Cardiac septum (tissue), 1 donor: ENCODE results near the gene ARMH3. TPM values are rescaled to one million over a fixed set of nuclear protein-coding genes. Genes with fewer than 3 reads are reported as not detected.

Experiments used
- DNase-seq: peaks from one replicate; pipeline ENCODE4 v3.0.0-alpha.2; 2020; ENCODE audit warnings: low spot score
- intact Hi-C: fragments of 100-400 bp; cut with DNase I; formaldehyde crosslinking; loops from one replicate; pipeline ENCODE4 v1.14.0; 2022
- total RNA-seq: library from RNA; stranded (reverse); fragmentation: NEBNext Ultra II Directional; extraction: Animal tissue kit (Norgen Biotek cat#: 25700); gene quantifications from one replicate; pipeline ENCODE4 v1.2.1, GENCODE V29; 2021
- donor health status: DM: no; HTN: no; CAD: no.

ARMH3 gene
- total RNA-seq, 1 donor from 2014 or later, result 50.4 TPM

GRCh38 chr10:101827919-101828600 is 227.9 kb downstream of the ARMH3 start:
- peak; percentile 57 for DNase-seq
- intact Hi-C loops, result no loop called here

DNA sequence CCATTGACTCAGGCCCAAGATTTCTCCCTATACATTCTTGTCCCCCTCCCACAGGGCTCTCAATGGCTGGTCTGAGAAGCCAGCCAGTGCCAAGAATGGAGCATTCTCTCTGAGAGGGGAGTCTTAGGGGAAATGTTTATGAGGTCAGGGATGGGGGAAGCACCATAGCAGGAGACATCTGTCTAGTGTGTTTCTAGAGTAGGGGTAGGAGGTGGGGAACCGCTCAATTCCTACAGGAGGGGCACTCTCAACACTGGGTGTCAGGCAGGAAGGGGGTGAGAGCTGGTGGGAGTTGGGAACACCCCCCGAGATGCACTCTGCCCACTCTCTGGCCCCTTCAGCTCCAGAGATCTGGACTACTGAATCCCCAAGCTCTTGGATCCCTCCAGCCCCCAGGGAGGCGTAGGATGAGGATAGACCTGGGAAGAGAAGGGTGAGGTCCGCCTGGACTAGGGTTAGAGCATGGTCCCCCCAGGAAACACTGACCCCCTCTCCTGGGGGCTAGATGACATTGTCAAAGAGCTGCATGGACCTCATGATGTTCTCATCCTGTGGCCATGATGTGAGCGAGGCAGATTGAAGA is 229.0 kb downstream of the ARMH3 start:
- DNase-seq, result peak; percentile 38
- intact Hi-C loops, result no loop called here

GRCh38 chr10:101824736-101825135 is 231.2 kb downstream of the ARMH3 start:
- intact Hi-C loops, result no loop called here
- DNase-seq, result no peak

DNA sequence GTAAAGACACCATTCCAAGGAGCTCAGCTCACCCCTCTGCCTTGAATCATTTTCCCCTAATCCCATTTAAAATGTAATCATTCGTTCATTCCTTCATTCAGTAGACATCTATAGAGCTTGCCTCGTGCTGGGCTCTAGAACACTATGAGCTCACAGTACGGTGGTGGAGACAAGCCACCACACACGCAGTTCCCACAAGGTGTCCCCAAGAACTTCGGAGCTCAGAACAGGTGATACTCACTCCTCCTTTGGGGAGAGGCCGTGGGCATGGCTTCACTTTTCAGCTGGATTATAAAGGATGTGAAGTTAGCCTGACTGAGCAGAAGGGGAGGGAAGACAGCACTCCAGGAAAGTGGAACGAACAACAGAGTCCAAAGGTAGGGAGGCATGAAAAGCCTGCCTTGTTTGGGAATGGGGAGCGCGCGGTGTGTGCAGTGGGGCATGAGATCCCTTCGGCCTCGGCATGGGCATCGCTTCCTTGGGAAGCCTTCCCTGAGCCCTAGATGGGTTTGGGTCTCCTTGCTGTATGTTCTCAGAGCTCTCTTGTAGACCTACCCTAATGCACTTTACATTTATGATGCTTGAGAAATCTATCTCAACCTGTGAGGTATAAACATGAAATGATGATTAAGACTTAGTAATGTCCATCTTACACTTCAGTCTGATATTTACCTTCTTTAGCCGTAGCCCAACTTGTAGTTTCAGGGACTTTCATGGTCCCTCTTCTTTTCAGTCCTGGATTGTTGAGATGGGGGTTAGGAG is 236.9 kb downstream of the ARMH3 start:
- DNase-seq, result no peak
- intact Hi-C loops, result loop anchor here (2.0 kb wide), 1 partner anchor 36 kb away; the partner anchor contains the start of gene NPM3

DNA sequence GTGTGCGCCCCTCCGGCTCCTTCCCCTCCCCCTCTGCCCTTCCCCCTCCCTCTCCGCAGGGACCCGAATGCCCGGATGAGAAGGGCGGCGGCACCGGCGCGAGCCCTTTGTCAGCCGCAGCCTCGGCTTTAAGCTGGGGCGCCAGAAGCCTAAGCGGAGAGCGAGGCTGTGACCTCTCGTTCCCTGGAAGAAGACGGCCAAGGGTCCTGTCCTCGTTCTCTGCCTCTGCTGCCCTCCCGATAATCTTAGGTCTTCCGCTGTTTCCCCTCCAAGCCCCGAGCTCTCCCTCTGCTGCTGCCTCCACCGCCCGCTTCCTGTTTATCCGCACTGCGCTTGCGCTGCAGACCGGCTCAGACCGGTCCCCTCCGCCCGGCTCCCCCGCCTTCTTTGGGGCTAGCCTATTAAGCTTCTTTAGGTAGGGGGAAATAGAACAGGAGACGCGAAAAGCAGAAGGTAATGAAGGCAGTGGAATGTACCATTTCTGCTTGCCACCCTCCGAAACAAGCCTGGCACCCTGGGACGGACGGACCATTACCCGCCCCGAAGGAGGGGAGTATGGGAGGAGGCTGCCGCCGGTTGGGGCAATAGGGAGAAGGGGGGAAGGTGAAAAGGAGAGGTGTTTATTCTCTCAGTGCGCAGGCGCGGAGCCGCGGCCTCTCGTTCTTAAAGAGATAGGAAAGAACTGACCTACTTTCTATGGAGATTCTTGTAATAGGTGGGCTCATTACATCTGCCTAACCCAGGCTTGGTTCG is 237.7 kb downstream of the ARMH3 start, which contains the start of gene OGA:
Gene OGA (minus strand): TSS at position 326 of the 753 bp plus-strand sequence. CDS start 422 bp downstream, outside the sequence.
- DNase-seq, result peak; percentile 99
- intact Hi-C loops, result loop anchor here (2.0 kb wide), 1 partner anchor 35 kb away; the partner anchor contains the start of gene NPM3

DNA sequence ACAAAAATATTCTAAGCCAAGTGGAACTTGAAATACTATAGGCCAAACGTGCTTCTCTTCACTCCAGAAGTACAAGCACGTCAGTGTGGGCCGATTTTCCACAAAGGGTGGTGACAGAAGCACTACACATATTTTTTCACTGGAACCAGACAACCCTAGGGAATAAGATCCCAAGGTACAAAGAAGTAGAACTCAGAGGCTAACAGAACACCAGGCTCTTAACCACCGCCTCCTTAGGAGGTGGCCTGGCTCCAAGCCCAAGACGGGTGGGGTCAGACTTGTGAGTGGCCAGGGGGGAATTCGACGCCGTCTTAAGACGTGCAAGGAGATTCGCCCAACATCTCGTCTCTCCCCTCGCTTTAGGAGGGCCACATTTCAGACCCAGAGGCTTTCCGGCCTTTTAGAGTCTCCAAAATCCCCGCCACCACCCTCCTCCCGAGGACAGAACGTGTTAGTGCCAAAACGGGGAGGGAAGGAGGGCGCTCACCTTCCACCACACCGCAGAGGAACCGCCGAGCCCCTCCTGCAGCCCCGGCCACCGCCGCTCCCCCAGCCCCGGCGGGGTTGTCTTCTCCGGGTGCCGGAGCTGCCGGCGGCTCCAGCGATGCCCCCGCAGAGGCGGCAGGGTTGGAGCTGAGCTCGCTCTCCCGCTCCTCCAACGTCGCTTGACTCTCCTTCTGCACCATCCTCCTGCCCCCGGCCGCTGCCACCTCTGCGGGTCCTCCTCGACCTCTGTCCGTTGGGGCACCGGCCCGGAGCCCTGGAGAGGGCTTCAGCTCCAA is 238.4 kb downstream of the ARMH3 start:
- DNase-seq, result peak; percentile 89
- intact Hi-C loops, result loop anchor here (2.0 kb wide), 1 partner anchor 35 kb away; the partner anchor contains the start of gene NPM3

- intact Hi-C loops, result no loop called here
- DNase-seq, result no peak
These were observed 239.0 kb downstream of the ARMH3 start for GRCh38 chr10:101816913-101817336.

DNA sequence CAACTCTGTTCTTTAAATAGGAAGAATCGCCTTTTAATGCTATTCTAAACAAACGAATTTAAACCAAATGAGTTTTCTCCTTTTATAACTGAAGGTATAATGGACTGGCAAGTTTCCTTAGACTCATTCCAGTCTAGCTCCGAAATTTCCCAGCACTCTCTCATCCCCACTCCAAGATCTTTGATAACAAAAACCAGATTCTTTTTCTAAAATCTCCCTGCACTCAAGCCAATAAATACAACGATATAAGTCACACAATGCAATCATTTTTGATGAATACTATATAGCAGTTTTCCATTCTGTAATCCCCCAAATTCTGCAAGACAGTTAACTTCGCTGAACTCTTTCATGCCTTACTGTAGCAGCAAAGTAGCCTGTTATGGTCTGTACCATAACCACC is 239.6 kb downstream of the ARMH3 start:
- intact Hi-C loops, result no loop called here
- no peak for DNase-seq

DNA sequence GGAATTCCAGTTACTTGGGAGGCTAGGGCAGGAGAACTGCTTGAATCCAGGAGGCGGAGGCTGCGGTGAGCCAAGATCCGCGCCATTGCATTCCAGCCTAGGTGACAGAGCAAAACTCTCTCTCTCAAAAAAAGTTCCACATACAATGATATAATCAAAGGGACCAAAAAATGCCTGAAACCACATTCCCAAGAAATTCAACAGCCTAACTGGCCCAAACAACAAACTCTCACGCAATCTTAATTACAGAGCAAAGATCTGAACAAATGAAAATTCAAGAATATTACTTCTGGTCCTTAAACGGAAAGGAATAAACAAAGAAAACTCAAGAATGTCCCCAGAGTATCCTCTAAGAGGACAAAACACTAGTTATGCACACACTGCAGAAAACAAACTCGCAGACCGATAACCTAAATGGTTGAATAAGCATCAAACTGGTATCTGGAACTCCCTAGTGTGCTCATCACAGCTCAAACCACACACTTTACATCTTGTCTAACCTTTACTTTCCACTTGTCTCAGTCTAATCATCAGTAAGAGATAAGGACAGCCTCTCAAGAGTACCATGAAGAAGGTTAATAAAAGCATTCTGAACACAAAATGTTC is 241.4 kb downstream of the ARMH3 start:
- intact Hi-C loops, result no loop called here
- no peak for DNase-seq

DNA sequence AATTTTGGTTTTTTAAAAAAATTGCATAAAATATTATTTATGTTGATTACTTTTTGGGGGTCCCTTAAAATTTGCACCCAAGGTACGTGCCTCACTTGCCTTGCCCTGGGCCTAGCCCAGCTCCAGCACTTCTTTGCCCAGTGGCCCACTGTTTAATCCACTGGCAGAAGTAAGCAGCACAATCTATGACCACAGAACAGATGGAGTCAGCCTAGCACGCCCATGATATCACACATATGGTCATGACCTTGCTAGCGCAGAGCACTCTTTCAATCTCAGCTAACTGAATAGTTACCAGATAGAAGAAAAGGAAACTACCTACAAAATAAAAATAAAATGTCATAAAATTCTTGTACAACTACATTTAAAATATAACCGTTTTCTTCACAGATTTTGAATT is 243.4 kb downstream of the ARMH3 start:
- DNase-seq, result no peak
- intact Hi-C loops, result no loop called here

- no peak for DNase-seq
- intact Hi-C loops, result no loop called here
These were observed 248.8 kb downstream of the ARMH3 start for GRCh38 chr10:101807158-101807557.

- intact Hi-C loops, result no loop called here
These were observed 252.5 kb downstream of the ARMH3 start for GRCh38 chr10:101803511-101803910.

DNA sequence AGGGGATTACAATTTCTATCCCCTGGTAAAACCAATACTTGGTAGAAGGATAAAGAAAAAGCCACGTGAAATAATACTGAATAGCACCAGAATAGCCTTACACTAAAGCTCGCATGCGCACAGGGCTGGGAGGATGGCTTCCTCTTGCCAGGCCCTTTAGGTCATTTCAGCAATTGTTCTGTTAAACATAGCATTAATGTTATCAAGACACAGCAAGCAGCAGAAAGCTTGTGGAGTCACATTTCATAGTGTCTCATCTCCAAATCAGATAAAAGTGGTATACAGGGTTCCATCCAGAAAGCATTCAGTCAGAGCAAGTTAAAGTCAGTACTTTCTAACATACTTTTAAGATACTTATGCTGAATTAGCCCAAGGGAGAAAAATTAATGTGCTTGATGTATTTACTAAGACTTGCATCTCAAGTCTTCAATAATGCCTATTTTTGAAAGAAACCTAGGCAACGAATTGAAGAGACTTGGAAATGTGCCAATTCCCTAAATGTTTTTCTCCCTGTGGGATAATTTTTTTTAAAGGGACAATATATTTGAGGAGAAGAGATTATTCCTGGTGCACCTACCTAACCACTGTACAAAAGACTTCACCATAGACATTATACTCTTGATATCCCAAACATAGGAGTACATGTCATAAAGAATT is 258.4 kb downstream of the ARMH3 start:
- no peak for DNase-seq
- intact Hi-C loops, result no loop called here

More at GRCh38 chr10:101803511-101803910, 252.5 kb downstream of the ARMH3 start:
- DNase-seq, result no peak

Other genes with a start within 250 kb of the ARMH3 start
- gene OGA, start 237.7 kb downstream of the ARMH3 start, total RNA-seq, result 77.6 TPM
- 14.9 TPM for gene KCNIP2, start 212.4 kb downstream of the ARMH3 start, total RNA-seq
- 12.1 TPM for gene HPS6, start 9.2 kb upstream of the ARMH3 start, total RNA-seq
- gene LDB1, start 64.2 kb upstream of the ARMH3 start, total RNA-seq, result 53.6 TPM
- gene PPRC1, start 76.9 kb upstream of the ARMH3 start, total RNA-seq, result 23.8 TPM
- gene NOLC1, start 96.2 kb upstream of the ARMH3 start, total RNA-seq, result 26.2 TPM
- gene ELOVL3, start 170.1 kb upstream of the ARMH3 start, total RNA-seq, result not detected
- 0.51 TPM for gene PITX3, start 185.3 kb upstream of the ARMH3 start, total RNA-seq
- 46.4 TPM for gene GBF1, start 189.4 kb upstream of the ARMH3 start, total RNA-seq